Keratinocyte (primary cell): ENCODE results near the gene MT2A. TPM values are rescaled to one million over a fixed set of nuclear protein-coding genes. Genes with fewer than 3 reads are reported as not detected.

Experiments
- DNase-seq: peaks from one replicate; pipeline ENCODE4 v3.0.0-alpha.2; 2011; ENCODE audit warnings: low read depth, missing footprints, low spot score
- FAIRE-seq: peaks from 2 replicates; lab custom pipeline; 2011; peaks lifted over from hg19 to GRCh38; lab: Jason Lieb, UNC
- H2AFZ ChIP-seq: 2 replicates; pipeline ENCODE4 v1.6.0; 2012; ENCODE audit warnings: low read length, control low read depth, inconsistent platforms; ENCODE audit not compliant: control insufficient read depth
- H3K27ac ChIP-seq: 2 replicates; pipeline ENCODE4 v1.5.1; 2011; ENCODE audit warnings: low read length; ENCODE audit not compliant: control insufficient read depth, insufficient read depth
- H3K27me3 ChIP-seq: 3 replicates; pipeline ENCODE4 v1.6.0; 2011; ENCODE audit warnings: low read length; ENCODE audit not compliant: control insufficient read depth, insufficient read depth; ENCODE audit errors: extremely low read depth
- H3K36me3 ChIP-seq, 2 experiments: 2 replicates in 1 of 2; 3 replicates in 1 of 2; pipeline ENCODE4 v1.5.1; 2011; ENCODE audit warnings: low read length in 2 of 2, mild to moderate bottlenecking in 1 of 2; ENCODE audit not compliant: control insufficient read depth in 2 of 2, insufficient read depth in 2 of 2; ENCODE audit errors: extremely low read depth in 1 of 2
- H3K4me1 ChIP-seq: 3 replicates; pipeline ENCODE4 v1.5.1; 2011; ENCODE audit warnings: low read length; ENCODE audit not compliant: control insufficient read depth, insufficient read depth; ENCODE audit errors: extremely low read depth
- H3K4me2 ChIP-seq: 3 replicates; pipeline ENCODE4 v1.6.0; 2011; ENCODE audit warnings: low read depth, low read length; ENCODE audit not compliant: control insufficient read depth, insufficient read depth; ENCODE audit errors: extremely low read depth
- H3K4me3 ChIP-seq, 3 experiments: fragments of 200-600 bp in 1 of 3; sonication (generic) in 1 of 3; 2 replicates in 2 of 3; 3 replicates in 1 of 3; pipeline ENCODE4 v1.5.1; 2011 to 2016; ENCODE audit warnings: low read length in 3 of 3, mild to moderate bottlenecking in 3 of 3, control low read depth in 2 of 3, inconsistent platforms in 1 of 3, low read depth in 1 of 3, mixed read lengths in 1 of 3, mixed run types in 1 of 3, moderate library complexity in 1 of 3; ENCODE audit not compliant: control insufficient read depth in 2 of 3, insufficient read depth in 2 of 3; ENCODE audit errors: extremely low read depth in 1 of 3
- H3K79me2 ChIP-seq: 2 replicates; pipeline ENCODE4 v1.6.0; 2012; ENCODE audit warnings: low read length; ENCODE audit not compliant: control insufficient read depth, insufficient read depth
- H3K9ac ChIP-seq: 3 replicates; pipeline ENCODE4 v1.6.0; 2011; ENCODE audit warnings: low read length; ENCODE audit not compliant: control insufficient read depth, insufficient read depth; ENCODE audit errors: extremely low read depth
- H3K9me1 ChIP-seq: 3 replicates; pipeline ENCODE4 v1.6.0; 2011; ENCODE audit warnings: low read length; ENCODE audit not compliant: control insufficient read depth, insufficient read depth; ENCODE audit errors: extremely low read depth
- H3K9me3 ChIP-seq: 2 replicates; pipeline ENCODE4 v1.5.1; 2012; ENCODE audit warnings: low read depth, low read length; ENCODE audit not compliant: control insufficient read depth
- H4K20me1 ChIP-seq: 3 replicates; pipeline ENCODE4 v1.6.0; 2011; ENCODE audit warnings: low read length; ENCODE audit not compliant: control insufficient read depth, insufficient read depth; ENCODE audit errors: extremely low read depth
- EZH2 ChIP-seq: IDR thresholded peaks from one replicate; pipeline ENCODE4 v1.6.1; 2012; ENCODE audit warnings: inconsistent platforms, mild to moderate bottlenecking, low read length, moderate library complexity
- dilution Hi-C: fragments of 300-500 bp; cut with MboI; formaldehyde crosslinking; loops from one replicate; pipeline ENCODE4 v1.7.0; 2020; ENCODE audit warnings: low sequenced_read_pairs; ENCODE audit not compliant: extremely low pct_ligation_motif_present
- polyA plus RNA-seq, 5 experiments: library from polyadenylated mRNA; depleted of rRNA in 3 of 5; stranded (reverse) in 3 of 5; stranded (forward) in 1 of 5; unstranded in 1 of 5; fragments of >200 nt; gene quantifications; 1 replicate in 1 of 5; 2 replicates in 3 of 5; 3 replicates in 1 of 5; pipeline versions ENCODE4 v1.2.1 to v1.2.3, GENCODE V29; 2011 to 2012; ENCODE audit warnings: missing spikeins in 2 of 5, low read depth in 1 of 5, low replicate concordance in 1 of 5
- TF ChIP-seq, protein P1 (sequence below), 3 experiments: IDR thresholded peaks in 1 of 3; conservative IDR thresholded peaks in 1 of 3; optimal IDR thresholded peaks in 1 of 3; 2 replicates in 2 of 3; 3 replicates in 1 of 3; pipeline versions ENCODE3 to v1.5.1; 2011; ENCODE audit warnings: low read length in 3 of 3, mild to moderate bottlenecking in 3 of 3, moderate library complexity in 2 of 3, control low read depth in 1 of 3, inconsistent platforms in 1 of 3; ENCODE audit not compliant: insufficient read depth in 2 of 3; ENCODE audit errors: extremely low read depth in 1 of 3

MT2A gene
- polyA plus RNA-seq, 1 donor (not counting 4 experiments of a cell fraction or from before 2014, with no cell fraction given) = 990 TPM

- Histone ChIP-seq H2AFZ (no peak overlapping the region), H3K27ac (no peak overlapping the region), H3K79me2 (no peaks in the 10 kb centered on the region), H3K4me2 (peak overlapping the region; percentile 6), H4K20me1 (no peaks in the 10 kb centered on the region), H3K9me1 (no peaks in the 10 kb centered on the region), H3K27me3 (peaks cover 5% of the 10 kb centered on the region), H3K4me1 (peaks cover 14% of the 10 kb centered on the region), H3K9me3 (no peaks in the 10 kb centered on the region), H3K4me3 (no peak overlapping the region), H3K9ac (no peak overlapping the region), H3K36me3 (no peaks in the 10 kb centered on the region)
- TF ChIP-seq, protein P1, sequence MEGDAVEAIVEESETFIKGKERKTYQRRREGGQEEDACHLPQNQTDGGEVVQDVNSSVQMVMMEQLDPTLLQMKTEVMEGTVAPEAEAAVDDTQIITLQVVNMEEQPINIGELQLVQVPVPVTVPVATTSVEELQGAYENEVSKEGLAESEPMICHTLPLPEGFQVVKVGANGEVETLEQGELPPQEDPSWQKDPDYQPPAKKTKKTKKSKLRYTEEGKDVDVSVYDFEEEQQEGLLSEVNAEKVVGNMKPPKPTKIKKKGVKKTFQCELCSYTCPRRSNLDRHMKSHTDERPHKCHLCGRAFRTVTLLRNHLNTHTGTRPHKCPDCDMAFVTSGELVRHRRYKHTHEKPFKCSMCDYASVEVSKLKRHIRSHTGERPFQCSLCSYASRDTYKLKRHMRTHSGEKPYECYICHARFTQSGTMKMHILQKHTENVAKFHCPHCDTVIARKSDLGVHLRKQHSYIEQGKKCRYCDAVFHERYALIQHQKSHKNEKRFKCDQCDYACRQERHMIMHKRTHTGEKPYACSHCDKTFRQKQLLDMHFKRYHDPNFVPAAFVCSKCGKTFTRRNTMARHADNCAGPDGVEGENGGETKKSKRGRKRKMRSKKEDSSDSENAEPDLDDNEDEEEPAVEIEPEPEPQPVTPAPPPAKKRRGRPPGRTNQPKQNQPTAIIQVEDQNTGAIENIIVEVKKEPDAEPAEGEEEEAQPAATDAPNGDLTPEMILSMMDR (optimal IDR thresholded peaks at IDR 0.05 in 1 of 3, IDR thresholded peaks at IDR 0.05 in 1 of 3, conservative IDR thresholded peaks at IDR 0.05 in 1 of 3; ENCODE audit: extremely low read depth in 1 of 3, insufficient read depth in 2 of 3, low read length in 3 of 3) = no peak
- TF ChIP-seq EZH2 = no peak
- DNase-seq = no peak
- FAIRE-seq = peak; percentile 84
- dilution Hi-C loops = no loop called here
Measured at GRCh38 chr16:56649820-56650219, 41.4 kb downstream of the MT2A start.

DNA sequence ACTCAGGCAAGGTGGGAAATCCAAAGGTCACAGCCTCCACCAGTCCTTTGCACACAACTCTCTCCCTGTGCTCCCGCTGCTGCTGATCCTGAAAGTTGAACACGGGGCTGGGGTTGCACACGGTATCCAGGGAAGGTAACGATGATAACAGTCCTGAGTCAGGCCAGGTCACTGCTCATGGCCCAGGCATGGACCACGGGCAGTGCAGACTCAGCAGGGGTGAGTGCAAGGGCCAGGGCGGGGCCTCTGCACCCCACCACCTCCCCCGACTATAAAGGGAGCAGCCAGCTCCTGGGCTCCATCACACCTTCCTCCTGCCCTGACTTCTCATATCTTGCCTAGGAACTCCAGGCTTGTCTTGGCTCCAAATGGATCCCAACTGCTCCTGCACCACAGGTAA lies 43.2 kb downstream of the MT2A start, which contains the start of gene MT1B:
Gene MT1B (plus strand): TSS at position 301 of the 400 bp plus-strand sequence. CDS start 68 bp downstream, at position 369.
- no peak within 1 kb of the TSS for H3K9ac ChIP-seq
- peaks cover 14% of the 10 kb centered on the region for H3K4me1 ChIP-seq
- no peaks in the 10 kb centered on the region for H3K9me3 ChIP-seq
- peaks cover 5% of the 10 kb centered on the region for H3K27me3 ChIP-seq
- H2AFZ ChIP-seq = no peak within 1 kb of the TSS
- no peaks in the 10 kb centered on the region for H3K36me3 ChIP-seq
- TF ChIP-seq EZH2 = no peak
- TF ChIP-seq, protein P1 (optimal IDR thresholded peaks at IDR 0.05 in 1 of 3, IDR thresholded peaks at IDR 0.05 in 1 of 3, conservative IDR thresholded peaks at IDR 0.05 in 1 of 3; ENCODE audit: extremely low read depth in 1 of 3, insufficient read depth in 2 of 3, low read length in 3 of 3) = no peak
- H3K4me2 ChIP-seq = no peak within 1 kb of the TSS
- H3K27ac ChIP-seq = no peak within 1 kb of the TSS
- H4K20me1 ChIP-seq = no peaks in the 10 kb centered on the region
- DNase-seq = no peak
- no peaks in the 10 kb centered on the region for H3K79me2 ChIP-seq
- no peaks in the 10 kb centered on the region for H3K9me1 ChIP-seq
- dilution Hi-C loops = no loop called here
- no peak within 1 kb of the TSS for H3K4me3 ChIP-seq
- FAIRE-seq = no peak
